B cell (primary cell): ENCODE measurements around the gene EXOC3L1.

Source experiments
- EZH2 ChIP-seq: IDR thresholded peaks from 2 replicates; pipeline ENCODE4 v1.6.1; 2012; ENCODE audit warnings: borderline replicate concordance, low read depth, mild to moderate bottlenecking, moderate library complexity, low read length; ENCODE audit not compliant: insufficient read depth, poor library complexity, severe bottlenecking
- TF ChIP-seq, protein P1 (sequence below): fragments of 200-600 bp; IDR thresholded peaks from one replicate; pipeline ENCODE4 v1.8.0; 2022; ENCODE audit warnings: antibody characterized with exemption, mild to moderate bottlenecking

DNA sequence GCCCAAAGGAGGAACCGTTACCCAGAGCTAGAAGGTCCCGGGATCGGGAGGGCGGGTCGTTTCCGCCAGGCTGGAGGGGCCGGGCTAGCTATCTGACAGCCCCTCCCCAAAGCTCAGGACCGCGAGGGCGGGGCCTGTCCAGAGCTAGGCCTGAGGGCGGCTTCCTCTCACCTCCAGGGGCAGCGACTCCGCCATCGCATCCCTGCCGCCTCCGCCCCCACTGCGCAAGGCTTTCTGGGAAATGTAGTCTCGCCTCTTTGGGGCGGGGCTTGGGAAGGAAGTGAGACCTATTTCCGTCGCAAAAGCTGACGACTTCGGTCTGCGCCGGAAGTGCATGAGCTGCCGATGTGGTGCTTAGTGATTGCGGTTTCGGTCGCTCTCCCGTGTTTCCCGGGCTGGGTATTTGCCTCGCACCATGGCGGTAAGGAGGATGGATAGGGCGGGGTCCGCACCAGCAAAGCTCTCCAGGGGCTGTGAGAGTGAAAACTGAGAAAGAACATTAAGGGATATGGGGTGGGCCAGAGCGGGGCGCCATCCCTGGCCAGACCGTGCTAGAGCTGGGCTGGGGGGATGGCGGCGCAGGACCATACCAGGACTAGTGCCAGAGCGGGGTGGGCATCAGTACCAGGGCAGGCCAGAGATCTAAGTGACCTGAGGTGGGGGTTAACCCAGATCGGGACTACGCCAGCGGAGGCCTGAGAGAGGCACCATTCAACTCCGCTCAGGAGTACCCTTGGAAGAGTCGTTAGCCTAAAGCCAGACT lies 37.0 kb upstream of the EXOC3L1 start, which contains the start of gene TMEM208:
- TF ChIP-seq, protein P1, sequence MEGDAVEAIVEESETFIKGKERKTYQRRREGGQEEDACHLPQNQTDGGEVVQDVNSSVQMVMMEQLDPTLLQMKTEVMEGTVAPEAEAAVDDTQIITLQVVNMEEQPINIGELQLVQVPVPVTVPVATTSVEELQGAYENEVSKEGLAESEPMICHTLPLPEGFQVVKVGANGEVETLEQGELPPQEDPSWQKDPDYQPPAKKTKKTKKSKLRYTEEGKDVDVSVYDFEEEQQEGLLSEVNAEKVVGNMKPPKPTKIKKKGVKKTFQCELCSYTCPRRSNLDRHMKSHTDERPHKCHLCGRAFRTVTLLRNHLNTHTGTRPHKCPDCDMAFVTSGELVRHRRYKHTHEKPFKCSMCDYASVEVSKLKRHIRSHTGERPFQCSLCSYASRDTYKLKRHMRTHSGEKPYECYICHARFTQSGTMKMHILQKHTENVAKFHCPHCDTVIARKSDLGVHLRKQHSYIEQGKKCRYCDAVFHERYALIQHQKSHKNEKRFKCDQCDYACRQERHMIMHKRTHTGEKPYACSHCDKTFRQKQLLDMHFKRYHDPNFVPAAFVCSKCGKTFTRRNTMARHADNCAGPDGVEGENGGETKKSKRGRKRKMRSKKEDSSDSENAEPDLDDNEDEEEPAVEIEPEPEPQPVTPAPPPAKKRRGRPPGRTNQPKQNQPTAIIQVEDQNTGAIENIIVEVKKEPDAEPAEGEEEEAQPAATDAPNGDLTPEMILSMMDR: peak; percentile 13
- TF ChIP-seq EZH2: no peak
